ENCODE data around the gene GPX3. TPM values are rescaled to one million over a fixed set of nuclear protein-coding genes. Genes with fewer than 3 reads are reported as not detected.

The GPX3 gene
- total RNA-seq, 6 donors from 2014 or later = 876 to 1,536 (median 1,027) TPM

- H3K9me3 ChIP-seq = peaks cover 0 to 9% (median 4%) of the 10 kb centered on the region in 4 donors
- H3K4me1 ChIP-seq = no peaks in the 10 kb centered on the region
- 92 to 93% methylated on average over 6 of the region's 6 CpGs for WGBS, 2 donors
- no peak overlapping the region for H3K27ac ChIP-seq
- ATAC-seq (ENCODE audit: low FRiP score in 2 of 2) (no peak), DNase-seq (no peak)
- H3K36me3 ChIP-seq = no peaks in the 10 kb centered on the region
- H3K4me3 ChIP-seq = no peak overlapping the region
- no peaks in the 10 kb centered on the region for H3K27me3 ChIP-seq
- TF ChIP-seq EP300 (IDR thresholded peaks at IDR 0.05) (no peak), POLR2A (IDR thresholded peaks at IDR 0.05) (no peak), POLR2AphosphoS5 (IDR thresholded peaks at IDR 0.05) (no peak)
- TF ChIP-seq, protein P1, sequence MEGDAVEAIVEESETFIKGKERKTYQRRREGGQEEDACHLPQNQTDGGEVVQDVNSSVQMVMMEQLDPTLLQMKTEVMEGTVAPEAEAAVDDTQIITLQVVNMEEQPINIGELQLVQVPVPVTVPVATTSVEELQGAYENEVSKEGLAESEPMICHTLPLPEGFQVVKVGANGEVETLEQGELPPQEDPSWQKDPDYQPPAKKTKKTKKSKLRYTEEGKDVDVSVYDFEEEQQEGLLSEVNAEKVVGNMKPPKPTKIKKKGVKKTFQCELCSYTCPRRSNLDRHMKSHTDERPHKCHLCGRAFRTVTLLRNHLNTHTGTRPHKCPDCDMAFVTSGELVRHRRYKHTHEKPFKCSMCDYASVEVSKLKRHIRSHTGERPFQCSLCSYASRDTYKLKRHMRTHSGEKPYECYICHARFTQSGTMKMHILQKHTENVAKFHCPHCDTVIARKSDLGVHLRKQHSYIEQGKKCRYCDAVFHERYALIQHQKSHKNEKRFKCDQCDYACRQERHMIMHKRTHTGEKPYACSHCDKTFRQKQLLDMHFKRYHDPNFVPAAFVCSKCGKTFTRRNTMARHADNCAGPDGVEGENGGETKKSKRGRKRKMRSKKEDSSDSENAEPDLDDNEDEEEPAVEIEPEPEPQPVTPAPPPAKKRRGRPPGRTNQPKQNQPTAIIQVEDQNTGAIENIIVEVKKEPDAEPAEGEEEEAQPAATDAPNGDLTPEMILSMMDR (IDR thresholded peaks at IDR 0.05) = no peak
Measured at GRCh38 chr5:150992705-150993104, 27.7 kb upstream of the GPX3 start.

DNA sequence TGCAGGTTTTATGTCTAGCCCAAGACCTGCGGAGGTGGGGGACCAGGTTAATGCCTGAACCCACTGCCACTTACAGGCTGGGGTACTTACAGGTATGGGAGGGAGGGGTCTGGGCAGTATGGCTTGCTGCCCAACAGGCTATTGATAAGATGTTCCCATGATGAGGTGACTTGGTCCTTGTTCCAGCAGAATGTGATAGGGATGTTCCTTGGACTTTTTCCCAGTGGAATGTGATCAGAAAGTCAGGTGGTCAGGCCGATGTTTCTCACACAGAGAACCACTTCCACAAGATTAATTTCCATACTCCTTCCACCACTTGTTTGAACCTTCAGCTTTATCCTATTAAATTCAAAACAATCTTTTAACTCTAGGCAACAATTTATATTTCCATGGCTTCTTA lies 27.0 kb upstream of the GPX3 start:
- Histone ChIP-seq H3K9me3 (peaks cover 0 to 9% (median 4%) of the 10 kb centered on the region in 4 donors), H3K36me3 (no peaks in the 10 kb centered on the region), H3K4me1 (no peaks in the 10 kb centered on the region), H3K27ac (no peak overlapping the region), H3K27me3 (no peaks in the 10 kb centered on the region), H3K4me3 (no peak overlapping the region)
- TF ChIP-seq, protein P1 (IDR thresholded peaks at IDR 0.05) = no peak
- TF ChIP-seq EP300 (IDR thresholded peaks at IDR 0.05) (no peak), POLR2AphosphoS5 (IDR thresholded peaks at IDR 0.05) (no peak), POLR2A (IDR thresholded peaks at IDR 0.05) (no peak)
- ATAC-seq (ENCODE audit: low FRiP score in 2 of 2) = no peak
- 94 to 100% methylated on average over 2 of the region's 2 CpGs for WGBS, 2 donors
- no peak for DNase-seq

DNA sequence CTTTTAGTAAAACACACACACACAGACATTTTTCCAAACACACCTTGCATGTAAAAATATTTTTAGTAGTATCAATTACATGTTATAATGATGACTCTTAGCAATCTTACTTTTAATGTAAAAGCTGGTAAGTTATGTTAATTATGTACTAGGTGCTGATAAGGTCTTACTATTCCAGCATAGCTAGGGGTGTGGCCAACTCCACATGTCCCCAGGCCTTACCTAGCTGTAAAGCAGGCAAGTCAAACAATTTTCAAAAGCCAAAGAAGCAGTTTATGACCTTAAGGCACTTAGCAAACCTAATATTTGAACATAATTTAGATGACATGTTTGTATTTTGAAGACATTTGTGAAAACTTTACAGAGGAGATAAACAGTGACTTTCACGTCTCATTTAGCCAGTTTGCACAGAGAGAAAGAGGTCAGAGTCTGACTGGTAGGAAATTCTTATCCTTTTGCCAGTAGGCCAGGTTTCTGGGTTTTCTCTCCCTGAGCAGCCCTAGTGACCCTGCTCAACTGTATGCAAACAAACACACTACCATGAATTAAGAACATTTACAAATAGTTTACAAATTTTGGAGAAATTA lies 26.5 kb upstream of the GPX3 start:
- Histone ChIP-seq H3K9me3 (peaks cover 0 to 9% (median 4%) of the 10 kb centered on the region in 4 donors), H3K4me3 (no peak overlapping the region), H3K4me1 (no peaks in the 10 kb centered on the region), H3K27me3 (no peaks in the 10 kb centered on the region), H3K27ac (no peak overlapping the region), H3K36me3 (no peaks in the 10 kb centered on the region)
- no peak for DNase-seq
- ATAC-seq (ENCODE audit: low FRiP score in 2 of 2) = no peak
- TF ChIP-seq, protein P1 (IDR thresholded peaks at IDR 0.05) = no peak
- no peak for TF ChIP-seq POLR2A (IDR thresholded peaks at IDR 0.05)
- 70 to 81% methylated on average over 1 of the region's 1 CpG for WGBS, 2 donors

GRCh38 chr5:150999704-151000442 lies 20.5 kb upstream of the GPX3 start:
- peaks cover 6 to 20% (median 7%) of the 10 kb centered on the region in 4 donors for H3K4me1 ChIP-seq
- no peaks in the 10 kb centered on the region for H3K27me3 ChIP-seq
- H3K4me3 ChIP-seq = no peak overlapping the region
- no peak overlapping the region for H3K27ac ChIP-seq
- no peak for TF ChIP-seq POLR2AphosphoS5 (IDR thresholded peaks at IDR 0.05)
- TF ChIP-seq POLR2A (IDR thresholded peaks at IDR 0.05) = no peak
- TF ChIP-seq, protein P1 (IDR thresholded peaks at IDR 0.05) = no peak
- no peak for TF ChIP-seq EP300 (IDR thresholded peaks at IDR 0.05)
- no peaks in the 10 kb centered on the region for H3K9me3 ChIP-seq
- H3K36me3 ChIP-seq = no peaks in the 10 kb centered on the region
- 52 to 65% methylated on average over 7 of the region's 7 CpGs for WGBS, 2 donors
- DNase-seq = no peak
- ATAC-seq (ENCODE audit: low FRiP score in 2 of 2) = peak in 1 of 2 donors; percentile 53

All from upper lobe of left lung (tissue), 6 donors.